Panc1 (cell line): ENCODE measurements around the gene TMEM130.

Experiments
- POLR2AphosphoS5 ChIP-seq: IDR thresholded peaks from 2 replicates; pipeline ENCODE4 v1.6.1; 2012; ENCODE audit warnings: mild to moderate bottlenecking, low read depth, low read length, moderate library complexity
- TF ChIP-seq, protein P1 (sequence below): fragments of 450-650 bp; IDR thresholded peaks from 2 replicates; pipeline ENCODE4 v1.5.1; 2017; ENCODE audit warnings: mild to moderate bottlenecking

DNA sequence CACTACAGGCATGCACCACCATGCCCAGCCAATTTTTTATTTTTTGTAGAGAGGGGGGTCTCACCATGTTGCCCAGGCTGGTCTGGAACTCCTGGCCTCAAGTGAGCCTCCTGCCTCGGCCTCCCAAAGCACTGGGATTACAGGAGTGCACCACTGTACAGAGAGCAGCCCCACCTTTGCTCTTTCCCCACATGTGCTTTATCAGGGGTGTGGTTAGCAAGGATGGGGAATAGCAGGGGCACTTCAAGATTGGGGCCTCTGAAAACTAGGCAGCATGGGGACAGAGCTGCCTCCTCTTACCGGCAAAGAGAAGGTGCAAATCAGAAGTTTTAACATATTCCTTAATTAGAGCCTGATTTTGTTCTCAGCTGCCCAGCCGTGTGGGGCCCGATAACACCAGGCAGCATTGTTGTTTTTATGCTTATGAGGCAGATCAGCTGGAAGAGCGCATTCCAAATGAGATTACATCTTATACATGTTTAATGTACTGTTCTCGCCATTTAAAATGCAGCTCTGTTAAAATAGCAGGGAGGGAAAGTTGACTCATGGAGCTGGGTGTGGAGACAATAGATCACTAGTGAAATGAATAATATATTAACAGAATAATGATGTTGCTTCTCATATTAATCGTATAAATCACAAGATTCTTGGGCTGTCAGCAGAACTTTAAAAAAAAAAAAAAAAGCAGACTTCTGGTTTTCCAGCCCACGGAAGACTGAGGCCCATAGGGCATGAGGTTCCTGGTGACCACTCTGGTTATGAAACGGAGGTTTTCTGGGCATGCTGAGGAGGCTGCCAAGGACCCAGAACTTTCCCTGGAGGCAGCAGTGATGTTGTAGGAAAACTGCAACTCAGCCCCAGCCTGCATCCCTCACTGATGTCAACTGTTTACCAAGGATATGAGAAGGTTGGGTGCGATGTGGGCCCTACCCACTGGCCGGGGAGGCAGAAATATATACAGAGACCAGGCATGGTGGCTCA is 62.5 kb downstream of the TMEM130 start:
- TF ChIP-seq, protein P1, sequence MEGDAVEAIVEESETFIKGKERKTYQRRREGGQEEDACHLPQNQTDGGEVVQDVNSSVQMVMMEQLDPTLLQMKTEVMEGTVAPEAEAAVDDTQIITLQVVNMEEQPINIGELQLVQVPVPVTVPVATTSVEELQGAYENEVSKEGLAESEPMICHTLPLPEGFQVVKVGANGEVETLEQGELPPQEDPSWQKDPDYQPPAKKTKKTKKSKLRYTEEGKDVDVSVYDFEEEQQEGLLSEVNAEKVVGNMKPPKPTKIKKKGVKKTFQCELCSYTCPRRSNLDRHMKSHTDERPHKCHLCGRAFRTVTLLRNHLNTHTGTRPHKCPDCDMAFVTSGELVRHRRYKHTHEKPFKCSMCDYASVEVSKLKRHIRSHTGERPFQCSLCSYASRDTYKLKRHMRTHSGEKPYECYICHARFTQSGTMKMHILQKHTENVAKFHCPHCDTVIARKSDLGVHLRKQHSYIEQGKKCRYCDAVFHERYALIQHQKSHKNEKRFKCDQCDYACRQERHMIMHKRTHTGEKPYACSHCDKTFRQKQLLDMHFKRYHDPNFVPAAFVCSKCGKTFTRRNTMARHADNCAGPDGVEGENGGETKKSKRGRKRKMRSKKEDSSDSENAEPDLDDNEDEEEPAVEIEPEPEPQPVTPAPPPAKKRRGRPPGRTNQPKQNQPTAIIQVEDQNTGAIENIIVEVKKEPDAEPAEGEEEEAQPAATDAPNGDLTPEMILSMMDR: no peak
- no peak for TF ChIP-seq POLR2AphosphoS5
